Mucosa of descending colon (tissue), 3 donors: ENCODE measurements around the gene IL15RA. TPM values are rescaled to one million over a fixed set of nuclear protein-coding genes. Genes with fewer than 3 reads are reported as not detected.

Experiments
- ATAC-seq: fragments of 200-7000 bp; cut with Tn5 transposase; one replicate; pipeline ENCODE4 v1.9.1; 2020; ENCODE audit warnings: mild to moderate bottlenecking, moderate library complexity
- DNase-seq, 3 donors: peaks; one replicate each; pipeline ENCODE4 v3.0.0-alpha.2; 2020
- H3K36me3 ChIP-seq: fragments of 200-600 bp; one replicate; pipeline ENCODE4 v1.8.0; 2021; ENCODE audit warnings: low read depth, mild to moderate bottlenecking
- H3K4me1 ChIP-seq: fragments of 200-600 bp; one replicate; pipeline ENCODE4 v1.8.0; 2021; ENCODE audit warnings: low read depth, mild to moderate bottlenecking
- H3K4me3 ChIP-seq: fragments of 200-600 bp; one replicate; pipeline ENCODE4 v1.8.0; 2021; ENCODE audit warnings: mild to moderate bottlenecking
- H3K9me3 ChIP-seq: fragments of 200-600 bp; one replicate; pipeline ENCODE4 v1.8.0; 2021; ENCODE audit warnings: mild to moderate bottlenecking
- intact Hi-C, 2 donors: fragments of 100-400 bp; cut with DNase I in 1 of 2; cut with micrococcal nuclease in 1 of 2; formaldehyde crosslinking; loops; one replicate each; pipeline versions ENCODE4 v1.11.0 to v1.11.1; 2022; cut with DNase I, micrococcal nuclease
- total RNA-seq, 3 donors: library from RNA; stranded (reverse); fragmentation: NEBNext Ultra II Directional in 2 of 3; extraction: Animal tissue kit (Norgen Biotek cat#: 25700) in 2 of 3; gene quantifications; one replicate each; pipeline versions ENCODE4 v1.2.1 to v1.2.4, GENCODE V29; 2021 to 2023
- TF ChIP-seq, protein P1 (sequence below): fragments of 200-600 bp; IDR thresholded peaks from one replicate; pipeline ENCODE4 v1.8.0; 2022; ENCODE audit warnings: antibody characterized with exemption, mild to moderate bottlenecking
- donor health status: DM: no; HTN: no; CAD: no; lungs with moderate emphysema.
- donor health status: DM: no; HTN: no; CAD: no.
- donor health status: DM: no; HTN: yes; CAD: no.

Gene IL15RA
- total RNA-seq, 3 donors from 2014 or later: 19.4 to 26.6 (median 20.6) TPM

DNA sequence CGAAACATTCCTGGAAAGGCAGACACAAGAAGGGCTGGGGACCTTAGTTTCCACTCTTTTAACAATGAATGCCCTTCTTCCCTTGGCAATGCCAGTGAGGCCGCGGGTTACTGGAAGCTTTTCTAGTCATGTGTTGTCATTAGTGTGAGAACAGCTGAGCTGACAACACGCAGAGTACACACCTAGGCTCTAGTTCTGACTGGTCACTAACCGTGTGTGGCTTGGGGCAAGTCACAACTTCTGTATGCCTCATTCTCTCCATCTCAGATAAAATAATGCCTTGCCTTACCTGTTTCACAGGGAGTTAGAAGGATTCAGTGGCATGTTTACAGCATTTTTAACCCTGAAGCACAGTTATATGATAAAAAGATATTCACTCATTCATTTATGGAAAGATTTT lies 55.6 kb downstream of the IL15RA start:
- TF ChIP-seq, protein P1, sequence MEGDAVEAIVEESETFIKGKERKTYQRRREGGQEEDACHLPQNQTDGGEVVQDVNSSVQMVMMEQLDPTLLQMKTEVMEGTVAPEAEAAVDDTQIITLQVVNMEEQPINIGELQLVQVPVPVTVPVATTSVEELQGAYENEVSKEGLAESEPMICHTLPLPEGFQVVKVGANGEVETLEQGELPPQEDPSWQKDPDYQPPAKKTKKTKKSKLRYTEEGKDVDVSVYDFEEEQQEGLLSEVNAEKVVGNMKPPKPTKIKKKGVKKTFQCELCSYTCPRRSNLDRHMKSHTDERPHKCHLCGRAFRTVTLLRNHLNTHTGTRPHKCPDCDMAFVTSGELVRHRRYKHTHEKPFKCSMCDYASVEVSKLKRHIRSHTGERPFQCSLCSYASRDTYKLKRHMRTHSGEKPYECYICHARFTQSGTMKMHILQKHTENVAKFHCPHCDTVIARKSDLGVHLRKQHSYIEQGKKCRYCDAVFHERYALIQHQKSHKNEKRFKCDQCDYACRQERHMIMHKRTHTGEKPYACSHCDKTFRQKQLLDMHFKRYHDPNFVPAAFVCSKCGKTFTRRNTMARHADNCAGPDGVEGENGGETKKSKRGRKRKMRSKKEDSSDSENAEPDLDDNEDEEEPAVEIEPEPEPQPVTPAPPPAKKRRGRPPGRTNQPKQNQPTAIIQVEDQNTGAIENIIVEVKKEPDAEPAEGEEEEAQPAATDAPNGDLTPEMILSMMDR: no peak
- H3K36me3 ChIP-seq: peaks cover 9% of the 10 kb centered on the region
- intact Hi-C loops: no loop called here
- H3K9me3 ChIP-seq: no peaks in the 10 kb centered on the region
- ATAC-seq (no peak), DNase-seq (no peak)
- H3K4me1 ChIP-seq: no peaks in the 10 kb centered on the region
- no peak overlapping the region for H3K4me3 ChIP-seq

DNA sequence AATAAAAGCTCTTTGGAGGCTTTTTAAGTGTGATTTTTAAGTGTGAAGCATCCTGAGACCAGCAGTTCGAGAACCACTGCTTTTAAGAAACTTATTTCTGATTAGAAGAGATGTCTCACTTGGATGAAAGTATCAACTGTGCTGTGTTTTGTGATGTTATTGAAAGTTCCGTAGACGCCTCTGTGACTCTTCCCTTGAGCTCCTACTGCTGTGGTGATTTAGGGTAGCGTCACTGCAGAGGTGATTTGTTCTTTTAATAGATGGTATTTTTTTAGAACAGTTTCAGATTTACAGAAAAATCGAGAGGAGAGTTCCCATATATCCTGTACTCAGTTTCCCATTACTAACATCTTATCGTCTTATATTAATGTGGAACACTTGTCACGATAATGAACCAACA lies 57.8 kb downstream of the IL15RA start:
- intact Hi-C loops: no loop called here
- TF ChIP-seq, protein P1: no peak
- DNase-seq: no peak
- peaks cover 3% of the 10 kb centered on the region for H3K36me3 ChIP-seq
- no peaks in the 10 kb centered on the region for H3K9me3 ChIP-seq
- no peak for ATAC-seq
- H3K4me1 ChIP-seq: no peaks in the 10 kb centered on the region
- no peak overlapping the region for H3K4me3 ChIP-seq

DNA sequence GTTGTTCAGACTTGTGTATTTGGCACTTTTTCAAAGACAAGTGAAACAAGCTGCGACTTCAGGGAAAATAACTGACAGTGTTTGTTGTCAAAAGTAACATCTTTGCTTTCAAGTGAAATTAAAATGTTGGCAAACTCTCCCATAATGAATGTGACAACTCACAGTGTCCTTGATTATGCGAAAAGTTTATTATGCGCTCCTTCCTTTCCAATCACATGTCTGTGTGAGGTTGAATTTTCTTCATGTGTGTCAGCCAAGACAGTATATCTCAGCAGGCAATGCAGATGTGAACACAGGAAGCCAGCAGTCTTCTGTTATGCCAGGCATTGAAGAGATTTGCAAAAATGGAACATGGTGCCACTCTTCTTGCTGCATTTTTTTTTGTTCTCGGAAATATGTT lies 58.6 kb downstream of the IL15RA start:
- Histone ChIP-seq H3K4me3 (no peak overlapping the region), H3K4me1 (no peaks in the 10 kb centered on the region), H3K9me3 (no peaks in the 10 kb centered on the region), H3K36me3 (no peaks in the 10 kb centered on the region)
- TF ChIP-seq, protein P1: no peak
- intact Hi-C loops: no loop called here
- DNase-seq: no peak
- no peak for ATAC-seq

DNA sequence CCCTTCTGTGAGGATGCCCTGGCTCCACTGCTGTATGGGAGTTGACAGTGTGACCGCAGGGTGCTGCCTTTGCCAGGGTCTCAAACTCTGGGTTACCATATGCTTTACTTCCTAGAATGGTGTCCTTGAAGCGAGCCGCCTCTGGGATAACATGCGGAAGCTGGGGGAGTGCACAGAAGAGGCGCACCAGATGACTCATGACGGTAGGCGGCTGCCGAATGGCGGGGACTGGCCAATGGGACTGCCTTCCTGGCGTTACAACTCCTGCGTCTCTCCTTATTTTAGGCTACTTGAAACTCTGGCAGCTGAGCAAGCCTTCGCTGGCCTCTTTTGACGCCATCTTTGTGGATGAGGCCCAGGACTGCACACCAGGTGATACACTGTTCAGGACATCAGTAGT lies 60.0 kb downstream of the IL15RA start:
- Histone ChIP-seq H3K36me3 (no peaks in the 10 kb centered on the region), H3K4me1 (no peaks in the 10 kb centered on the region), H3K4me3 (no peak overlapping the region), H3K9me3 (no peaks in the 10 kb centered on the region)
- intact Hi-C loops: no loop called here
- no peak for DNase-seq
- TF ChIP-seq, protein P1: no peak
- no peak for ATAC-seq

DNA sequence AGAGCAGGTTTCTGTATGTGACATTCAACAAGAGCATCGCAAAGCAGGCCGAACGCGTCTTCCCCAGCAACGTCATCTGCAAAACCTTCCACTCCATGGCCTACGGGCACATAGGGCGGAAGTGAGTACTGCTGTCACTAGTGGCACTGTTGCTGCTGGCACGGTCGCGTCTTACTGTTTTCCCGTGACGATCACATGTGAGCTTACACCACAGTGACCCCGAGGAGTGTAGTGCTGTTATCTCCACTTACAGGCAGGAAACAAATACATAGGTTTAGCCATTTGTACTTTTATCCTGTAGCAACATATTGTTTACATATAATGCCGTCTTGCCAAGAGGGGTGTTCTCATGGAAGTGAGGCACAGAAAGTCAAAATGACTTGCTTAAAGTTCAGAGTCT lies 61.9 kb downstream of the IL15RA start:
- intact Hi-C loops: no loop called here
- Histone ChIP-seq H3K4me3 (no peak overlapping the region), H3K9me3 (no peaks in the 10 kb centered on the region), H3K36me3 (peaks cover 5% of the 10 kb centered on the region), H3K4me1 (no peaks in the 10 kb centered on the region)
- no peak for DNase-seq
- no peak for ATAC-seq
- TF ChIP-seq, protein P1: no peak

DNA sequence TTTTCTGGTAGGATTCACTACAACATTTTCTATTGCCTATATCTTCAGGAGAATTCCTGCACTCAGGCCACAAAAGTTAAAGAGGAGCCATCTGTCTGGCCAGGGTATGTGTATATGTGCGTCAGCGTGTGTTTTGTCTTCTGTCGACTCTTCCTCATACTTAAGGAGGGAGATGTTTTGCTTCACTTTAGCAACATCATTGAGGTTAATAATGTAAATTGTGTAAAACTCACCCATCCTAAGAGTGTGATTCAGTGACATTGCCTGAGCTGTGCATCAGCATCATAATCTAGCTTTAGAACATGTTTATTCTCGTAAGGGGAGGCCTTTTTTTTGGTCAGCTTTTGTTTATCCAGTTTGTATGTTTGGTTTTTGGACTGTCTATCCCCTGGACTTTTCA lies 63.6 kb downstream of the IL15RA start:
- intact Hi-C loops: no loop called here
- Histone ChIP-seq H3K4me1 (no peaks in the 10 kb centered on the region), H3K4me3 (no peak overlapping the region), H3K9me3 (no peaks in the 10 kb centered on the region), H3K36me3 (peaks cover 10% of the 10 kb centered on the region)
- DNase-seq: no peak
- TF ChIP-seq, protein P1: no peak
- ATAC-seq: peak; percentile 36
